Suprapubic skin (tissue), 3 donors: Measurements from ENCODE around the gene DBT.

Experiments
- POLR2AphosphoS5 ChIP-seq, 3 donors: sonication (generic); formaldehyde crosslinking; IDR thresholded peaks; one replicate each; pipeline ENCODE4 v1.6.1; 2017; ENCODE audit warnings: antibody characterized with exemption in 3 of 3
- TF ChIP-seq, protein P1 (sequence below), 2 donors: fragments of 200-600 bp in 1 of 2; fragments of 450-650 bp in 1 of 2; sonication (generic) in 1 of 2; IDR thresholded peaks; one replicate each; pipeline ENCODE4 v1.5.1; 2016 to 2019; ENCODE audit warnings: antibody characterized with exemption in 2 of 2, mild to moderate bottlenecking in 1 of 2, moderate library complexity in 1 of 2

DNA sequence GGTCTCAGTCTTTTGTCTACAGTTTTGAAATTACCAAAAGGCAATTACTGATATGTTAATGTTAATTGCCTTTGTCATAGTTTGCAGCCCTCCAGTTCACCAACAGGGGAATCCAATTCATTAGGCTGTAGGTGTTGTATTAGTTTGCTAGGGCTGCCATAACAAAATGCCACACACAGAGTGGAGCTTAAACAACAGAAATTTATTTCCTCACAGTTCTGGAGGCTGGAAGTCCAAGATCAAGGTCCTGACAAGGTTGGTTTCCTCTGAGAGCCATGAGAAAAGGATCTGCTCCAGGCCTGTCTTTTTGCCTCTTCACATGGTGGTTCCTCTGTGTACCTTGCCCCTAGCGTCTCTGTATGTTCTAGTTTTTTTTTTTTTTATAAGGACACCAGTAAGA lies 17.6 kb upstream of the DBT start:
- TF ChIP-seq, protein P1, sequence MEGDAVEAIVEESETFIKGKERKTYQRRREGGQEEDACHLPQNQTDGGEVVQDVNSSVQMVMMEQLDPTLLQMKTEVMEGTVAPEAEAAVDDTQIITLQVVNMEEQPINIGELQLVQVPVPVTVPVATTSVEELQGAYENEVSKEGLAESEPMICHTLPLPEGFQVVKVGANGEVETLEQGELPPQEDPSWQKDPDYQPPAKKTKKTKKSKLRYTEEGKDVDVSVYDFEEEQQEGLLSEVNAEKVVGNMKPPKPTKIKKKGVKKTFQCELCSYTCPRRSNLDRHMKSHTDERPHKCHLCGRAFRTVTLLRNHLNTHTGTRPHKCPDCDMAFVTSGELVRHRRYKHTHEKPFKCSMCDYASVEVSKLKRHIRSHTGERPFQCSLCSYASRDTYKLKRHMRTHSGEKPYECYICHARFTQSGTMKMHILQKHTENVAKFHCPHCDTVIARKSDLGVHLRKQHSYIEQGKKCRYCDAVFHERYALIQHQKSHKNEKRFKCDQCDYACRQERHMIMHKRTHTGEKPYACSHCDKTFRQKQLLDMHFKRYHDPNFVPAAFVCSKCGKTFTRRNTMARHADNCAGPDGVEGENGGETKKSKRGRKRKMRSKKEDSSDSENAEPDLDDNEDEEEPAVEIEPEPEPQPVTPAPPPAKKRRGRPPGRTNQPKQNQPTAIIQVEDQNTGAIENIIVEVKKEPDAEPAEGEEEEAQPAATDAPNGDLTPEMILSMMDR (IDR thresholded peaks at IDR 0.05), result no peak
- TF ChIP-seq POLR2AphosphoS5 (IDR thresholded peaks at IDR 0.05), result no peak
